ENCODE measurements around the gene TRIM50.
"Not testable (repeated sequence)": the region's sequence is repeated elsewhere in the genome, so short reads cannot be mapped to it uniquely, and the experiment has no call there.

TRIM50 gene

GRCh38 chr7:73349763-73350162 lies 21.9 kb upstream of the TRIM50 start:
- DNase-seq: no peak

DNA sequence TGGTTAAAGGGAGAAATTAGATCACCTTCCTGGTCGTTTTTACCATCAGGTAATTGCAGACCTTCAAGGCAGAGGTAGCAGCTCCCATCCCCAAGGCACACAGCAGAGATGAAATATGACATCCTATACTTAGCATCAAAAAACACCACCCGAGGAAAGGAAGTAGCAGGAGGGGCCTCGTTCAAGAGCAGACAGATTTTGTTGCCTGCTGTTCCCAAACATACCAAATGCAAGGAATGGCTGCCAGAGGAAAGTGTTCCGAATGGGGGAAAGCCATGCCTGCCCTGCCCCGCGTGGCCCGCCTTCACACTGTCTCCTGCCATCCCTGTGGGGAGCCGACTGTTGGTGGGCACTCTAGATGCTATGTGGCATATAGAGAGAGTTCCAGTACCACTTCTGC lies 18.1 kb upstream of the TRIM50 start:
- no peak for DNase-seq

DNA sequence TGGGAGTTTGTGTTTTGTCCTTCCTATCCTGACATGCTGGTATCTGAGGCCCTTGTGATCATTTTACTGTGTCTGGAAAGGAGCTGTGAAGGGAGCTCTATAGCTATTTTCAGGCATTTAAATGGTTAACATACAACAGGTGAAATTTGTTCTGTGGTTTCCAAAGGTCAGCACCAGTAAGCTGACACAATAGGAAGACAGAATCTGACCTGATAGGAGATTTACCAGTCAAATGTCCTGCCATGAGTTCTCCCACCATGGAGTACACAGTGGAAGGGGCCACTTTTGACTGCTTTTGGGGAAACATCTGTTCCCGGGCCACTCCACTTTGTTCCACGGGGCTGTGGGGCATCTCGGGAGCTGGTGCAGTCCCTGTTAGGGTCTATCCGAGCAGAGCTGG lies 17.7 kb upstream of the TRIM50 start:
- DNase-seq: no peak

DNA sequence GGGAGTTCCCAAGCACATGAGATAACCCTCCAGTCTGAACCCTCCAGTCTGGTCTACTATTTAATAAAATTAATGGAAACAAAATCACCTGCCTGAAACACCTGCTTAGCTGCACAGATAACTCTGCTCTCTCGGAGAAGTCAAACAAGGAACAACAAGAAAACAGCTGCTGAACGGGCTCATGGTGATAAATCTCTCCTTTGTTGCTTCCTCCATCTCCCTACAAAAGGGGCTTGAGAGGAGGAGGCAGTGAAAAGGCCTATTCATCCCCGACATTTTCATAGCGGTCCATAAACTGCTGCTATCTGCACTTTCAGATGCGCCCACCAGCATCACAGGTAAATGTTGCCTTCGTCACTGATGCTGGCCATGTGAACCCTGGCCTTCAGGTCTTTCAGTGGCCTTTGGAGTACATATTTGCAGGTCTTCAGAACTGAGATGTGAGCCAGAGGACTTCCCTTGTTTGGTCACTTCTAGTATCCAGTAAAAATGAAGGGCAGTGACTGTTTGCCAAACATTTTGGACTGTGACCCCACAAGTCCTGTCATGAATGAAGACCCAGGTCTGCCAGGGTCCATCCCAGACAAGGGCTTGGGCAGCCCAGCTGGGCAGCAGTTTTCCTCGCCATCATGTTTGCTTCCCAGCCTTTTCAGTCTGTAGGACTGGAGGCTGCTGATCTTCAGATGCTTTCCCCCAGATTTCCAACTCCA lies 15.9 kb upstream of the TRIM50 start:
- no peak for DNase-seq

DNA sequence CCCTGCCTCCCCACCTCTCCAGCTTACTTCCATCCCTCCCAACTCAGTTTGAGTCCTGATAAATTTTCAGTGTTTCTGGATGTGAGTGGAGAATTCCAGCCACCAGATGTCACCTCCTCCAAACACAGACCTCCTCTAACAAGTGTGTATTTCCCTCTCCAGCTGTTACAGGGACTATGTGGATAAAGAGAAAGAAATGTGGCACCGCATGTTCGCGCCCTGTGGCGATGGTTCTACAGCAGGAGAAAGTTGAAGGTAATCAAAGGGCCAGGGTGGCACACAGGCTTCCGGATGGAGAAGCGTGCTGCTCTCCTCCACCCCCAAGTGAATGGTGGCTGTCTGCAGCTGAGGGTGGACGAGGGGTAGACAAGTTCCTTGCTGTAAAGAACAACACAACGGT lies 14.8 kb upstream of the TRIM50 start:
- no peak for DNase-seq

DNA sequence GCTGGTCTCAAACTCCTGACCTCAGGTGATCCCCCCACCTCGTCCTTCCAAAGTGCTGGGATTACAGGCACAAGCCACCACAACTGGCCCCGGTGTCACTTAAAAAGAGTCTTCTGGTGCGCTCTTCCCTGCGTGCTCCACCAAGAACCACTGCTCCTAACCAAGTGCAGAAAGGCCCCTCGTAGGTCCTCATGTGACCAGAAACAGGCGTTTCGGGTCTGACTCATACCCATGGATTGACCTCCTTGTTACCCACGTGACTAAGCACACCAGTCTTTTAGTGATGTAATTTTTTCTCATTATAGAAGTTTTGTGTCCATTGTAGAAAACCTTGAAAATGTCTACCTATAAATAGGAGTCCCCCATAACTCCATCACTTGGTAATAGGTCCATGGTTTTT lies 14.0 kb upstream of the TRIM50 start:
- no peak for DNase-seq

GRCh38 chr7:73340514-73340913 lies 12.6 kb upstream of the TRIM50 start:
- no peak for DNase-seq

DNA sequence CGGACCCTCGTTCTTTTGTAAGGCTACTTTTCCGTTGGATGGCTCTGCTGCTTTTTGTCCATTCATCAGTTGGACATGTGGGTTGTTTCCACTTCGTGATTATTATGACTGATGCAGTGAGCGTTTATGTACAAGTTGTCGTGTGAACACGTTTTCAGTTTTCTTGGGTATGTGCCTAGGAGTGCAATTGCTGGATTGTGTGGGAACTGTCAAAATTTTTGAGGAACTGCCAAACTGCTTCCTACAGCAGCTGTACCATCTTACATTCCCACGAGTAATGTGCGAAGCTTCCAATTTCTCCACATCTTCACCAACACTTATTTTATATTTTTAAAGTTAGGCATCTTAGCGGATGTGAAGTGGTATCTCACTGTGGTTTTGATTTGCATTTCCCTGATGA lies 10.4 kb upstream of the TRIM50 start:
- DNase-seq: no peak

- no peak for DNase-seq
Measured at GRCh38 chr7:73332447-73332846, 4.6 kb upstream of the TRIM50 start.

GRCh38 chr7:73330772-73331171 lies 2.9 kb upstream of the TRIM50 start:
- DNase-seq: no peak

GRCh38 chr7:73329861-73330581 lies 2.1 kb upstream of the TRIM50 start:
- no peak for DNase-seq

DNA sequence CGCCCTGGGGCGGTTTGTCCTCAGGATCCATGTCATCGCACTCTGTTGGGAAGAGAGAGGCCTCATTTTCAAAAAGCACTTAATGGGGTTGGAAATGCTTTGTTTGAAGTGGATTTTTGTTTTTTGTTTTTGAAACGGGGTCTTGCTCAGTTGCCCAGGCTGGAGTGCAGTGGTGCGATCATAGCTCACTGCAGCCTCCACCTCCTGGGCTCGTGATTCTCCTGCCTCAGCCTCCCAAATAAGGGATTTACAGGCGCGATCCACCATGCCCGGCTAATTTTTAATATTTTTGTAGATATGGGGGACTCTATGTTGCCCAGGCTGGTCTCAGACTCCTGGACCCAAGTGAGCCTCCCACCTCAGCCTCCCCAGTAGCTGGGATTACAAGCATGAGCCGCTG lies 814 bp upstream of the TRIM50 start:
- no peak for DNase-seq

GRCh38 chr7:73327449-73327848 lies 433 bp downstream of the TRIM50 start:
- not testable (repeated sequence) for DNase-seq

DNA sequence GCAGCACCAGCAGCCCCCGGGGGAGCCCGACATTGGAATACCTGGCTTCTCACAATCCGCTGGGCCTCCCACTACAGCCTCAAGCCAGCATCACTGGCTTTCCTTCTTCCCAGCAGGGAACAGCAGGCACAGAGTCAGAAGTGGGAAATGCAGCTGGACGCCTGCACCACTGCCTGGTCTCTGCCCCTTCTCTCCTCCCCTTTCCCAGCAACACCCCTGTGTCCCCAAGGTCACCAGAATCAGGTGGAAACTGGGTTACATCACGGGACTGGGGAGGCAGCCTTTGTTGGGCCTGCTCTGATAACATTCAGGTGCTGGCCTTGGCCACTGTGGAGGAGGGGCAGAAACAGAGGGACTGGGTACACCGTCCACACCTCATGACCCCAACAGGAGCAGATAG lies 2.5 kb downstream of the TRIM50 start:
- not testable (repeated sequence) for DNase-seq

- DNase-seq: peak; percentile 52
Measured at GRCh38 chr7:73324081-73324845, 3.6 kb downstream of the TRIM50 start.

DNA sequence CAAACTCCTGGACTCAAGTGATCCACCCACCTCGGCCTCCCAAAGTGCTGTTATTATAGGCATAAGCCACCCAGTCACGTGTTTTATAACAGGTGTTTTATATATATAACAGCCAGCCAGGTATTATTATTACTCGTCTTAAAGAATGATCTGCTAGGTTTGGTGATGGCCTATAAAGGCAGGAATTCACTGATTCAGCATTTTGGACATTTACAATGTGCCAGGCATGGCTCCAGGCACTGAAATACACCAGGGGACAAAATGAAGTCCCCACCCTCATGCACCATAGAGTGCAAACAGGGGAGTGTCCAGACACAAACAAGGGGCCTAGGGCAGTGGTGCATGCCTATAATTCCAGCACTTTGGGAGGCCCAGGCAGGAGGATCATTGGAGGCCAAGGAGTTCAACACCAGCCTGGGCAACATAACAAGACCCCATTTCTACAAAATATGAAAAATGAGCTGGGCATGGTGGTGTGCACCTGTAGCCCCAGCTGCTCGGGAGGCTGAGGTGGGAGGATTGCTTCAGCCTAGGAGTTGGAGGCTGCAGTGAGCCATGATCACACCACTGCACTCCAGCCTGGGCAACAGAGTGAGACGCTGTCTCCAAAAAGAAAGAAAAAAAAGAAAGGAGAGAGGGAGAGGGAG lies 4.3 kb downstream of the TRIM50 start:
- DNase-seq: not testable (repeated sequence)

DNA sequence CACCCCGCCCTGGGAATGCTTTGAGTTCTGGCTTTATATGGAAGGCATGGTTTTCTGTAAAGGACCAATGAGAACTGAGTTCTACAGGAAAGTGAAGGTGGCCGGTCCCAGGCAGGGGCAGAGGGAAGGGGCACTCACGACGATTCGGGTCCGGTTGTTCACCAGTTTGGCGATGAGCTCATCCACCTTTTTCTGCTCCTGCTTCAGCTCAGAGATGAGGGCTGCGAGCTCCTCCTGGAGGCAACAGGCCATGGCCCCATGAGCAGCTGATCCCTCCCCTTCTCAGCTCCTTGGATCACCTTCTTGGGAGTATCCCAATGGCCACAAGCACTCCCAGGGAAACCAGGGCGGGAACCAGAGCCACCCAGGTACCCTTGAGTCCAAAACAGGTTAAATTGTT lies 7.9 kb downstream of the TRIM50 start:
- DNase-seq: not testable (repeated sequence)

DNA sequence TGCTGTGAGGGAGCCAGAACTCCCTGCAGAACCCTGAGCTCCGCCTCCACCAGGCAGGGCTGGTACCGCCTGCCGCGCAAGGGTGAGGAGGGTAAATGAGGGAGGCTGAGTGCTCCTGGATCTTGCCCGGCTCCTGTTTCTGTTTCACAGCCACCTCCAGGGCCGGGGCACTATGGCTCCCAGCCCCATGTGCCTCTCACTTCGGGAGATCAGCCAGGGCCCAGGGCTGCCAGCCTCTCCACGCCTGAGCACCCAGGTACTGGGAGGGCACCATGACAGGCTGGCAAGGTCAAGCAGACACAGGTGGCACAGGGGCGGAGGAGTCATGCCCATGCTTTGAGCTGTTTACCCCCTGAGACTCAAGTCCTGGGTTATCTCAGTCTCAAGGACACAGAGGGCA lies 8.3 kb downstream of the TRIM50 start:
- DNase-seq: not testable (repeated sequence)

GRCh38 chr7:73318656-73319204 lies 9.2 kb downstream of the TRIM50 start:
- DNase-seq: not testable (repeated sequence)

GRCh38 chr7:73316521-73316920 lies 11.4 kb downstream of the TRIM50 start:
- no peak for DNase-seq

GRCh38 chr7:73314271-73314670 lies 13.6 kb downstream of the TRIM50 start:
- DNase-seq: no peak

DNA sequence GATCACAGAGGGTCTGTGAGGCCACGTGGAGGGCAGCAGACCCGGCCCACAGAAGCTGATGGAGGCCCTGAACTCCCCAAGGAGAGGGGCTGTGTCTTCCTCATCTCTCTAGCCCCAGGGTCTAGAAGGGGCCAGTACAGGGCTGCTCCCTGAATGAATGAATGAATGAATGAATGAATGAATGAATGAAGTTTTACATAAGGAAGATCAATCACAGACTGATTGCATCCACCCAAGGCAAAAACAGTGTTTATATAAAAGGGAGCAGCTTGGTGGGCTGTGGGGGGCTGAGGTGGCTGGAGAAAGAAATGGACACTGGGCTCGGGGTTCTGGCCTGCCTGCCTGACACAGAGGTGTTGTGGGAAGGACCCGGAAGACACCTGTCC lies 14.4 kb downstream of the TRIM50 start:
- no peak for DNase-seq

Data from activated gamma-delta T cell treated with Interleukin-2 at 50 U/mL for 16 hours (primary cell).